ENCODE results near the gene QRICH2. TPM values are rescaled to one million over a fixed set of nuclear protein-coding genes. Genes with fewer than 3 reads are reported as not detected.

QRICH2 gene
- total RNA-seq, 4 donors from 2014 or later, result 0.59 to 2.4 (median 1.1) TPM

DNA sequence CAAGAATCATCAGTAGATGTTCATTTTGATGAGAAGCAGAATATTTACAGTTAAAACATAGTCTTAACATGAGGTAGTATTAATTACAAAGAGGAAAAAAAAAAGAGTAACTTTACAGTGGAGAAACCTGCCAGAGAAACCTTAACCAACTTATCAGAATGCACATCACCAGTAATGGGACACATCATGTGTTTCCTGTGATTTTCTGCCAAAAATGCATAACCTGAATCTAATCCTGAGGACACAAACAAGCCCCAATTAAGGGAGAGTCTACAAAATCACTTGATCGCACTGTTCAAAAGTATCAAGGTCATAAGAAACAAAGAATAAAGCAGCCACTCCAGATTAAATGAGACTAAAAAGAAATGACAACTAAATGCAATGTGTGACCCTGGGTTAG is 18.2 kb upstream of the QRICH2 start:
- no peaks in the 10 kb centered on the region for H3K9me3 ChIP-seq
- no peak for DNase-seq
- no peaks in the 10 kb centered on the region for H3K27me3 ChIP-seq
- intact Hi-C loops (cut with DNase I; ENCODE audit: low total_unique reads), result no loop called here
- H3K36me3 ChIP-seq, result peaks cover 0 to 36% of the 10 kb centered on the region in 2 donors
- ATAC-seq, result no peak
- TF ChIP-seq, protein P1, sequence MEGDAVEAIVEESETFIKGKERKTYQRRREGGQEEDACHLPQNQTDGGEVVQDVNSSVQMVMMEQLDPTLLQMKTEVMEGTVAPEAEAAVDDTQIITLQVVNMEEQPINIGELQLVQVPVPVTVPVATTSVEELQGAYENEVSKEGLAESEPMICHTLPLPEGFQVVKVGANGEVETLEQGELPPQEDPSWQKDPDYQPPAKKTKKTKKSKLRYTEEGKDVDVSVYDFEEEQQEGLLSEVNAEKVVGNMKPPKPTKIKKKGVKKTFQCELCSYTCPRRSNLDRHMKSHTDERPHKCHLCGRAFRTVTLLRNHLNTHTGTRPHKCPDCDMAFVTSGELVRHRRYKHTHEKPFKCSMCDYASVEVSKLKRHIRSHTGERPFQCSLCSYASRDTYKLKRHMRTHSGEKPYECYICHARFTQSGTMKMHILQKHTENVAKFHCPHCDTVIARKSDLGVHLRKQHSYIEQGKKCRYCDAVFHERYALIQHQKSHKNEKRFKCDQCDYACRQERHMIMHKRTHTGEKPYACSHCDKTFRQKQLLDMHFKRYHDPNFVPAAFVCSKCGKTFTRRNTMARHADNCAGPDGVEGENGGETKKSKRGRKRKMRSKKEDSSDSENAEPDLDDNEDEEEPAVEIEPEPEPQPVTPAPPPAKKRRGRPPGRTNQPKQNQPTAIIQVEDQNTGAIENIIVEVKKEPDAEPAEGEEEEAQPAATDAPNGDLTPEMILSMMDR (IDR thresholded peaks at IDR 0.05 in 4 of 5, conservative IDR thresholded peaks at IDR 0.05 in 1 of 5), result no peak
- TF ChIP-seq POLR2A (IDR thresholded peaks at IDR 0.05), result no peak
- H3K27ac ChIP-seq, result peak overlapping the region in 1 of 4 donors; percentile 31
- in situ Hi-C loops (cut with MboI; ENCODE audit: low sequenced_read_pairs in 4 of 4), result no loop called here
- H3K4me1 ChIP-seq, result peaks cover 3 to 7% of the 10 kb centered on the region in 2 donors
- no peak overlapping the region for H3K4me3 ChIP-seq

GRCh38 chr17:76318586-76318985 is 10.5 kb upstream of the QRICH2 start:
- no peak for ATAC-seq
- Histone ChIP-seq H3K4me1 (no peaks in the 10 kb centered on the region), H3K27me3 (no peaks in the 10 kb centered on the region), H3K4me3 (no peak overlapping the region), H3K36me3 (peaks cover 0 to 10% of the 10 kb centered on the region in 2 donors), H3K9me3 (no peaks in the 10 kb centered on the region), H3K27ac (no peak overlapping the region)
- TF ChIP-seq, protein P1 (IDR thresholded peaks at IDR 0.05 in 4 of 5, conservative IDR thresholded peaks at IDR 0.05 in 1 of 5), result no peak
- no peak for TF ChIP-seq POLR2A (IDR thresholded peaks at IDR 0.05)
- in situ Hi-C loops (cut with MboI; ENCODE audit: low sequenced_read_pairs in 4 of 4), result no loop called here
- no peak for DNase-seq
- intact Hi-C loops (cut with DNase I; ENCODE audit: low total_unique reads), result no loop called here

- in situ Hi-C loops (cut with MboI; ENCODE audit: low sequenced_read_pairs in 4 of 4) (no loop called here), intact Hi-C loops (cut with DNase I; ENCODE audit: low total_unique reads) (no loop called here)
- TF ChIP-seq, protein P1 (IDR thresholded peaks at IDR 0.05 in 4 of 5, conservative IDR thresholded peaks at IDR 0.05 in 1 of 5), result no peak
- TF ChIP-seq POLR2A (IDR thresholded peaks at IDR 0.05), result no peak
- H3K27ac ChIP-seq, result no peak overlapping the region
- H3K36me3 ChIP-seq, result peaks cover 0 to 21% of the 10 kb centered on the region in 2 donors
- H3K4me3 ChIP-seq, result no peak overlapping the region
- no peaks in the 10 kb centered on the region for H3K9me3 ChIP-seq
- DNase-seq (no peak), ATAC-seq (no peak)
- no peaks in the 10 kb centered on the region for H3K27me3 ChIP-seq
- no peaks in the 10 kb centered on the region for H3K4me1 ChIP-seq
These were observed 9.5 kb upstream of the QRICH2 start for GRCh38 chr17:76317535-76317934.

- peaks cover 0 to 43% of the 10 kb centered on the region in 2 donors for H3K36me3 ChIP-seq
- in situ Hi-C loops (cut with MboI; ENCODE audit: low sequenced_read_pairs in 4 of 4) (no loop called here), intact Hi-C loops (cut with DNase I; ENCODE audit: low total_unique reads) (no loop called here)
- no peaks in the 10 kb centered on the region for H3K27me3 ChIP-seq
- no peaks in the 10 kb centered on the region for H3K4me1 ChIP-seq
- peak overlapping the region in 1 of 4 donors; percentile 11 for H3K4me3 ChIP-seq
- TF ChIP-seq, protein P1 (IDR thresholded peaks at IDR 0.05 in 4 of 5, conservative IDR thresholded peaks at IDR 0.05 in 1 of 5), result no peak
- peak in 1 of 2 donors; percentile 35 for TF ChIP-seq POLR2A (IDR thresholded peaks at IDR 0.05)
- DNase-seq (no peak), ATAC-seq (peak; percentile 30 to 70)
- peak overlapping the region; percentile 24 to 64 (median 48) for H3K27ac ChIP-seq
- no peaks in the 10 kb centered on the region for H3K9me3 ChIP-seq
These were observed 6.5 kb upstream of the QRICH2 start for GRCh38 chr17:76314392-76315227.
